Fibroblast of the aortic adventitia (primary cell): ENCODE results near the gene TCAP. TPM values are rescaled to one million over a fixed set of nuclear protein-coding genes. Genes with fewer than 3 reads are reported as not detected.

Experiments
- DNase-seq: peaks from one replicate; pipeline ENCODE4 v3.0.0-alpha.2; 2010; ENCODE audit warnings: low read depth
- H3K4me3 ChIP-seq: 2 replicates; pipeline ENCODE4 v1.5.1; 2011; ENCODE audit warnings: low read depth, mild to moderate bottlenecking, control low read depth, low read length, moderate library complexity
- CTCF ChIP-seq: IDR thresholded peaks from 2 replicates; pipeline ENCODE4 v1.5.1; 2011; ENCODE audit warnings: mild to moderate bottlenecking, low read length, control low read depth, inconsistent platforms; ENCODE audit not compliant: insufficient read depth
- total RNA-seq: library from RNA; depleted of rRNA; stranded (reverse); fragments of >200 nt; gene quantifications from 2 replicates; pipeline ENCODE4 v1.2.3, GENCODE V29; 2012; ENCODE audit warnings: low replicate concordance

The TCAP gene
- total RNA-seq, 1 donor: 0.36 TPM

- TF ChIP-seq CTCF: no peak
- H3K4me3 ChIP-seq: no peak overlapping the region
- no peak for DNase-seq
These were observed 13.1 kb upstream of the TCAP start for GRCh38 chr17:39651923-39652586.

GRCh38 chr17:39652587-39653315 lies 12.4 kb upstream of the TCAP start:
- no peak overlapping the region for H3K4me3 ChIP-seq
- DNase-seq: no peak
- no peak for TF ChIP-seq CTCF

- H3K4me3 ChIP-seq: no peak overlapping the region
- no peak for TF ChIP-seq CTCF
- no peak for DNase-seq
These were observed 11.9 kb upstream of the TCAP start for GRCh38 chr17:39653316-39653661.

GRCh38 chr17:39653662-39654331 lies 11.4 kb upstream of the TCAP start:
- TF ChIP-seq CTCF: peak; percentile 90
- DNase-seq: peak; percentile 36
- no peak overlapping the region for H3K4me3 ChIP-seq

- no peak for TF ChIP-seq CTCF
- H3K4me3 ChIP-seq: no peak overlapping the region
- DNase-seq: no peak
These were observed 10.0 kb upstream of the TCAP start for GRCh38 chr17:39655105-39655504.

- H3K4me3 ChIP-seq: no peak overlapping the region
- DNase-seq: no peak
These were observed 6.8 kb upstream of the TCAP start for GRCh38 chr17:39658346-39658745.

More at GRCh38 chr17:39658346-39658745, 6.8 kb upstream of the TCAP start:
- no peak for TF ChIP-seq CTCF
